ENCODE data around the gene CELF5. TPM values are rescaled to one million over a fixed set of nuclear protein-coding genes. Genes with fewer than 3 reads are reported as not detected.

CELF5 gene
- total and polyA plus RNA-seq, 9 of the 15 experiments (the other 6 are each of a cell fraction or from before 2014, with no cell fraction given): 0.01 to 0.56 (median 0.22) TPM

- TF ChIP-seq PTRF (tag; IDR thresholded peaks at IDR 0.05) (peak; percentile 68; the same call in 1 of the 2 replicates), CXXC5 (CRISPR knock-in tag; IDR thresholded peaks at IDR 0.05) (0 out of 2 replicates have a peak, but pooled peaks have one; percentile 8), DDX20 (tag; IDR thresholded peaks at IDR 0.05; ENCODE audit: low read depth) (no peak), NFIC (IDR thresholded peaks at IDR 0.05) (peak; percentile 72), PRMT5 (CRISPR knock-in tag; IDR thresholded peaks at IDR 0.05) (no peak), ZNF830 (CRISPR knock-in tag; IDR thresholded peaks at IDR 0.05) (no peak), MYC (IDR thresholded peaks at IDR 0.05; ENCODE audit: low read depth, low read length) (no peak), MYC (CRISPR knock-in tag; IDR thresholded peaks at IDR 0.05; ENCODE audit: borderline replicate concordance, low read depth) (no peak), MYNN (IDR thresholded peaks at IDR 0.05) (no peak), MYNN (CRISPR knock-in tag; IDR thresholded peaks at IDR 0.05) (no peak), HINFP (tag; conservative IDR thresholded peaks at IDR 0.05; ENCODE audit: low read depth) (peak; percentile 60; the same call in 1 of the 2 replicates), SRSF7 (optimal IDR thresholded peaks at IDR 0.05; ENCODE audit: low read depth, low read length) (no peak)
Observed at GRCh38 chr19:3238066-3238561, 13.7 kb downstream of the CELF5 start (continued).

Measured in K562 (cell line).